PC-9 (cell line): ENCODE results near the gene ZNF169.

ENCODE experiments used
- CTCF ChIP-seq: fragments of 200-600 bp; sonication (generic); conservative IDR thresholded peaks from 2 replicates; pipeline ENCODE4 v1.6.1; 2017; ENCODE audit warnings: mixed run types, antibody characterized with exemption, mild to moderate bottlenecking, moderate library complexity
- EZH2 ChIP-seq: fragments of 200-600 bp; sonication (generic); IDR thresholded peaks from 2 replicates; pipeline ENCODE4 v1.8.0; 2017; ENCODE audit warnings: antibody characterized with exemption, low read depth

- no peak for TF ChIP-seq CTCF
- no peak for TF ChIP-seq EZH2
These were observed 40.0 kb downstream of the ZNF169 start for GRCh38 chr9:94298949-94299599.
